ENCODE data around the gene TNFAIP1.

TNFAIP1 gene

DNA sequence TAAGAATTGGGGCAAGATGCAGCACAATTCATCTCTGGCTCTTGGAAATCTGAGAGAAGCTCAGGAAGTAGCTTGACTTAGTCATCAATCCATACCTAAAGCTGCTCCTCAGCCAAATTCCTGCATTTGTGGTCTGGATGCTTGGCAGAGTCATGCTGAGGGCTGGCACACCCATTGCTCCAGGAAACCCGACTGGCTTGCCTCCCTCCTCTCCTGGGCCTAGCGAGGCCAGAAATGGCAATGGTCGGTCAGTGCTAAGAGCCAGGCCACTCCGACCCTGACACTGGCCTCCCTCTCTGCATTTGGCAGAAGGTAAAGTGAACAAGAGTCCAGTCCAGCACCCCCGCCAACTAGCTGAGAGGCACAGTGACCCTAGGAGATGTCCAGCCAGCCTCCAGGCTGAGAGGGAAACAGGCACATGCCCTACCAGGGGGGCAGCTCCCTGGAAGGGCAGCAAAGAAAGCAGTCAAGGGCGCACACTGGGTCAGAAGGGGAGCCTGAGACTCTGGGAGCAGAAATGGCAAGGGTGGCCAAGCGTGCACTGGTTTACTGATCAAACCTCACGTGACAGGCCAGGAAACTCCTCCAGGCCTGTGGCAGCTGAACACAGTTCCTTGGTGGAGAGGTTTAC lies 11.8 kb downstream of the TNFAIP1 start:
- Histone ChIP-seq H3K9me3 (ENCODE audit: low read length) (no peaks in the 10 kb centered on the region), H3K27me3 (ENCODE audit: control insufficient read depth in 1 of 2, insufficient read depth in 2 of 2, low read length in 2 of 2) (no peaks in the 10 kb centered on the region), H3K4me3 (ENCODE audit: low read depth in 1 of 2, low read length in 2 of 2) (no peak overlapping the region), H3K9ac (ENCODE audit: low read length) (no peak overlapping the region), H3K4me1 (ENCODE audit: insufficient read depth, low read length) (no peaks in the 10 kb centered on the region), H3K36me3 (ENCODE audit: insufficient read depth, low read length) (peaks cover 90% of the 10 kb centered on the region), H3K27ac (ENCODE audit: low read depth, low read length) (no peak overlapping the region)

DNA sequence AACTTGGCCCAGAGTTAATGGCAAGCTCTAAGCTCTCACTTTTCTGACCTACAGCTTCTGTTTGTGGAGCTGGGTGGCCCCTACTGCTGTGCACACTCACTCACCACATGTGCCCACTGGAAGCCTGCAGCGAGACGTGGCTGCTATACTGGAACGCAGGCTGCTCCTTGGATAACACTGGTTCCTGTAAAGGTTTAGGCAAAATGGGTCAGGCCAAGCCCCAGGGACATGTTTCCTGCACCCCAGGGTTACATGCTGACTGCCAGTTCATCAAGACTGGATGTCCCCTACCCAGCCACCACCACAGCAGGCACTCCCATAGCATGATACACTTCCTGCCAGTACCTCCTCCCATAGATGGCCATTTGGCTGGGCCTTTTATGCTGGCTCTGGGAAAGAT lies 13.4 kb downstream of the TNFAIP1 start:
- Histone ChIP-seq H3K27ac (ENCODE audit: low read depth, low read length) (no peak overlapping the region), H3K4me3 (ENCODE audit: low read depth in 1 of 2, low read length in 2 of 2) (no peak overlapping the region), H3K9me3 (ENCODE audit: low read length) (no peaks in the 10 kb centered on the region), H3K9ac (ENCODE audit: low read length) (no peak overlapping the region), H3K36me3 (ENCODE audit: insufficient read depth, low read length) (peaks cover 90% of the 10 kb centered on the region), H3K27me3 (ENCODE audit: control insufficient read depth in 1 of 2, insufficient read depth in 2 of 2, low read length in 2 of 2) (no peaks in the 10 kb centered on the region), H3K4me1 (ENCODE audit: insufficient read depth, low read length) (no peaks in the 10 kb centered on the region)

DNA sequence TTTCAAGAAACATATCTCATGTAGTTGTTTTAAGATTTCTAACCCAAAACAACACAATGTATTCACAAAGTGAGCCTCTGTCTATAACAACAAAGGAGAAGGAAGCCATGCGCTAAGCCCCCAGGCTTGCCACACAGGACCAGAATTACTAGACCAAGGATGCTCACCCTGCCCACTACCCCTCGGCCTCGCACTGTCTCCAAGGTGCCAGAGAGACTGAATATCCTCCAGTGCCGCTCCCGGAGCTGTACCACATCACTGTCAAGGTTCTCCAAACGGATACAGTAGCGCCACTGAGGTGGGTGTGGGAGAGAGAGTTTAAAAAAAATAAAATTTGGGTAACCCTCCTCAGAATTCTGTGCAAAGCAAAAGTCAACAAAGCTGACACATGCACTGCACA lies 14.7 kb downstream of the TNFAIP1 start:
- H3K27me3 ChIP-seq (ENCODE audit: control insufficient read depth in 1 of 2, insufficient read depth in 2 of 2, low read length in 2 of 2): no peaks in the 10 kb centered on the region
- H3K36me3 ChIP-seq (ENCODE audit: insufficient read depth, low read length): peaks cover 91% of the 10 kb centered on the region
- no peak overlapping the region for H3K27ac ChIP-seq (ENCODE audit: low read depth, low read length)
- H3K9me3 ChIP-seq (ENCODE audit: low read length): no peaks in the 10 kb centered on the region
- H3K9ac ChIP-seq (ENCODE audit: low read length): no peak overlapping the region
- H3K4me3 ChIP-seq (ENCODE audit: low read depth in 1 of 2, low read length in 2 of 2): no peak overlapping the region
- no peaks in the 10 kb centered on the region for H3K4me1 ChIP-seq (ENCODE audit: insufficient read depth, low read length)

DNA sequence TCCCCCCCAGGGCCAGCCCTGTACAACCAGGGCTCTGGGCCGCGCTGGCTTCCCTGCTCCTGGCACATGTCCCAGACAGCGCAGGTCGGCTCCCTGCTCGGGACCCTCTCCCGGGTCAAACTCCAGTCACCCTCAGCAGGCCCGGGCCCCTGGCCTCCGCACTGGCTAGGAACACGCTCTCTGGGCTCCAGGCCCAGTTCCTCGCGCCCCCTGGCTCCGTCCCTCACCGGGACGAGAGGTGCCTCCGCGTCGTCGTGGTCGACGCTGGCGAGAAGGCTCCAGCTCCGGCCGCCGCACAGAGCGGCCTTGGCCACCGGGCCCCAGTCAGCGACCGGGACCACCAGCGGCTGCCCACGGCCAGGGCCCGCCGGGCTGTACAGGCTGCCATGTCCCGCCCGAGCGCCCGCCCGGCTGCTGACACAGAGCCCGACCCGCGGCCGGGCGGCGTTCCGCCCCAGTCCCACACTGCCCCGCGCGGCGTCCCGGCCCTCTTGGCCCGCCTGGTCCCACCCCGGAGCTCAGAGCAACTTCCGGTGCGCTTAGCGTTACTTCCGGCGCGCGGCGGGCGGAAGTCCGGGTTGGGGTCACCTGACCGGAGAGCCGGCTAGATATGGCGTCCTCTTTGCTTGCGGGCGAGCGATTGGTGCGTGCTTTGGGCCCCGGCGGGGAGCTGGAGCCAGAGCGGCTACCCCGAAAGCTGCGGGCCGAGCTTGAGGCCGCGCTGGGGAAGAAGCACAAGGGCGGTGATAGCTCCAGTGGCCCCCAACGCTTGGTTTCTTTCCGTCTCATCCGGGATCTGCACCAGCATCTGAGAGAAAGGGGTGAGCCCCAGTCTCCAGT lies 21.7 kb downstream of the TNFAIP1 start, which contains the start of gene POLDIP2:
TSS of gene POLDIP2 (minus strand) at position 467 of the 840 bp plus-strand sequence. CDS start at position 388, 79 bp downstream.
- peaks cover 52% of the 10 kb centered on the region for H3K36me3 ChIP-seq (ENCODE audit: insufficient read depth, low read length)
- H3K9me3 ChIP-seq (ENCODE audit: low read length): no peaks in the 10 kb centered on the region
- H3K4me1 ChIP-seq (ENCODE audit: insufficient read depth, low read length): peaks cover 25% of the 10 kb centered on the region
- peak within 1 kb of the TSS; percentile 79 for H3K9ac ChIP-seq (ENCODE audit: low read length)
- H3K27me3 ChIP-seq (ENCODE audit: control insufficient read depth in 1 of 2, insufficient read depth in 2 of 2, low read length in 2 of 2): no peaks in the 10 kb centered on the region
- H3K27ac ChIP-seq (ENCODE audit: low read depth, low read length): peak within 1 kb of the TSS; percentile 94
- H3K4me3 ChIP-seq (ENCODE audit: low read depth in 1 of 2, low read length in 2 of 2): peak within 1 kb of the TSS; percentile 82 to 94

DNA sequence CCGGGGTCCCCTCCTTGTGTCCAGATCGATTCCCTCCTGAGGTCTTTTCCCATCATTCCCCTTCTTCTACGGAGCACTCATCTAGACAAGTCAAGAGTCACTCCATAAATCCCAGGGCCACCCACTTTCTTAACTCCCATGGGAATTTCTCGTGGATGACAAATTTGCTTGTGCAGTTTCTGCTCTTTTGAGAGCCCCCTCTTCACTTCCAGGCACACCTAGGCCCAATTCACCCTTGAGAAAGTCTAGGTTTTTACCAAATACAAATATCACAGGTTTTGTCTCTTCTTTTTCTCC lies 22.3 kb downstream of the TNFAIP1 start:
- Histone ChIP-seq H3K27me3 (ENCODE audit: control insufficient read depth in 1 of 2, insufficient read depth in 2 of 2, low read length in 2 of 2) (no peaks in the 10 kb centered on the region), H3K27ac (ENCODE audit: low read depth, low read length) (peak overlapping the region; percentile 94), H3K9ac (ENCODE audit: low read length) (peak overlapping the region; percentile 36), H3K4me3 (ENCODE audit: low read depth in 1 of 2, low read length in 2 of 2) (peak overlapping the region; percentile 82 to 94), H3K4me1 (ENCODE audit: insufficient read depth, low read length) (peaks cover 25% of the 10 kb centered on the region), H3K36me3 (ENCODE audit: insufficient read depth, low read length) (peaks cover 53% of the 10 kb centered on the region), H3K9me3 (ENCODE audit: low read length) (no peaks in the 10 kb centered on the region)

DNA sequence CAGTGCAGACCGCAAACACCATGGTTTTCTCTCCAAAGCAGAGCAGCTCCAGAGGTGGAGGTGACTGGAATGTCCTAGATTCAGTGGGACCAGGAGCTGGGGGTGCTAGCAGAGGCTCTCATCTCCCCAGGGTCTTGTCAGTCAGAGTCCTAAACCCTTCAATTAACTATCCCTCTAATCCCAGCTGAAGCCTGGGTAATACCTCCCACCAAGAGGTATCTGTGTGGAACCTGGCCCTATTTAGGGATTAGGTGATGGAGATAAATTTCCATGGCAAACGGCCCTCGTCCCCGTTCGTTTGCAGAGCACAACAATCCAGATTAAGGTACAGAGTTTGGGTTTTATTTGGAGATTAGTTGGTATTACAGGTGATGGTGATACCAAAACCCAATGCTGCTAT lies 27.6 kb downstream of the TNFAIP1 start:
- H3K27ac ChIP-seq (ENCODE audit: low read depth, low read length): no peak overlapping the region
- H3K36me3 ChIP-seq (ENCODE audit: insufficient read depth, low read length): peaks cover 38% of the 10 kb centered on the region
- no peak overlapping the region for H3K9ac ChIP-seq (ENCODE audit: low read length)
- H3K27me3 ChIP-seq (ENCODE audit: control insufficient read depth in 1 of 2, insufficient read depth in 2 of 2, low read length in 2 of 2): no peaks in the 10 kb centered on the region
- peaks cover 8% of the 10 kb centered on the region for H3K4me1 ChIP-seq (ENCODE audit: insufficient read depth, low read length)
- H3K9me3 ChIP-seq (ENCODE audit: low read length): no peaks in the 10 kb centered on the region
- no peak overlapping the region for H3K4me3 ChIP-seq (ENCODE audit: low read depth in 1 of 2, low read length in 2 of 2)

DNA sequence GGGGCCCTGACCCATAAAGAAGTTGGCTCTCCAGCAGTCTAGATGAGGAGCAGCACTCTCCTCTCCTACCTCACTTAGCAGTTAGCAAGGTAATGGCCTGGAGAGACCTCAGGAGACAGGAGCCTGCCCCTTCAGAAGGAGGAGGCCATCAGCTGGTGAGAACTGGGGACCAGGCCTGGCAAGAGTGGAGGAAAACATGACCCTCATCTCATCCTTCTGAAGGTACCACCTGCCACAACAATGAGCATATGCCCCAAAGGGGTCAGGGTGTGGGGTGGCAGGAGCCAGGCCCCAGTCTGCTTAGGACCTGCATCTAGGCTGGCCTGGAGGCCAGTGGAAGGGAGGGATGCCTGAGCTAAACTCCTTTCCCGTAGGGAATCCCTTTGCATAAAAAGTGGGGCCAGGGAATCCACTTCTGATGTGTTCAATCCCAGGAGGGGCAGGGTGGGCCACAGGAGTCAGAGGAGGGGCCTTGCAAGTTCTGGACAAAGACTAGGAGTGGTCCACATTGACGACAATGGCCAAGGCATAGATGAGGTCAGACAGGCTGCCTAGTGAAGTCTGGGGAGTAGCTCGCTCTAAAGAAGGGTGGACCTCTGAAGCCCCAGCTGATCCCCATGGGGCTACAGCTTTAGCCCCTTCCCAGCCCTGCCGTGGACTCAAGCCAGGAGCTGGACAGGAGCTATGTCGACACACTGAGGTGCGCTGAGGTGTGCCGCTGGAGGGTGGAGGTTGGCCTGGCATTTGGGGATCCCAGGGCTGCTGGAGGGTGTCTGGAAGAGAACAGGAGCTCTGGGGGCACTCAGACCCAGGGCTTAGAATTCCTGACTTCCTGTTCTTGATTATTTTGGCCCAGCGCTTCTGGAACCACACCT lies 28.5 kb downstream of the TNFAIP1 start:
- Histone ChIP-seq H3K4me1 (ENCODE audit: insufficient read depth, low read length) (no peaks in the 10 kb centered on the region), H3K27me3 (ENCODE audit: control insufficient read depth in 1 of 2, insufficient read depth in 2 of 2, low read length in 2 of 2) (no peaks in the 10 kb centered on the region), H3K27ac (ENCODE audit: low read depth, low read length) (no peak overlapping the region), H3K36me3 (ENCODE audit: insufficient read depth, low read length) (peaks cover 36% of the 10 kb centered on the region), H3K9ac (ENCODE audit: low read length) (no peak overlapping the region), H3K9me3 (ENCODE audit: low read length) (no peaks in the 10 kb centered on the region), H3K4me3 (ENCODE audit: low read depth in 1 of 2, low read length in 2 of 2) (no peak overlapping the region)

DNA sequence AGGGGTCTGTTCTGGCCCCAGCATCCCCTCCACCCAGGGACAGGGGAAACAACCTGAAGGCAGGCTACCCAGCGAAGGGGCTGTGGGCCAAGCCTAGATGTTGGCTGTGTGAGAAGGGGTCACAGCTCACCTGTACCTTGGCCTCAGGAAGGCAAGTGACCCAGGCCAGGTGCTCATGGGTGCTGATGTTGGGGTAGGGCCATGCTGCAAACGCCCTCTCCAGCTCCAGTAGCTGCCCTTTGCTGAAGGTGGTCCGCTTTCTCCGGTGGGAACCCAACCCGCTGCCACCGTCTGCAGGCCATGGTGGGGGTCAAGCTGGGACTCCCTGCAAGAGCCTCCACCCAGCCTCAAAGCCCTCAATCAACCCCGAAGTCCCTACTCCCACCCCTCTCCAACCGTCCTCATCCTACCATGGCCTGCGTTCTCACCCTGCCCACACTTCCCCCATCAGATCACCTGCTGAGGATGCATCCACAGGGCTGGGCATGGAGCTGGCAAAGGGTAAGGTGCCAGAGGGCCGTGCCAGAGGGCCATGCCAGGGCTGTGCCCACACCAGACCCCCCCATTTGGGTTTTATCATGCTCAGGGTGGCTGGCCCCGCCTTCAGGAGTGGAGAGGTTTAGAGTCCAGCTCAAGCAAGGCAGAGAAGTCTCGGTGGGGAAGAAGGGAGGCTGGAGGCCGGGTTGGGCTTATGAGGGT lies 29.3 kb downstream of the TNFAIP1 start, which contains the start of gene SEBOX:
TSS of gene SEBOX (minus strand) at position 535 of the 699 bp plus-strand sequence. CDS start at position 487, 48 bp downstream.
- Histone ChIP-seq H3K9me3 (ENCODE audit: low read length) (no peaks in the 10 kb centered on the region), H3K9ac (ENCODE audit: low read length) (no peak within 1 kb of the TSS), H3K27me3 (ENCODE audit: control insufficient read depth in 1 of 2, insufficient read depth in 2 of 2, low read length in 2 of 2) (no peaks in the 10 kb centered on the region), H3K27ac (ENCODE audit: low read depth, low read length) (no peak within 1 kb of the TSS), H3K4me1 (ENCODE audit: insufficient read depth, low read length) (no peaks in the 10 kb centered on the region), H3K36me3 (ENCODE audit: insufficient read depth, low read length) (peaks cover 31% of the 10 kb centered on the region), H3K4me3 (ENCODE audit: low read depth in 1 of 2, low read length in 2 of 2) (no peak within 1 kb of the TSS)

DNA sequence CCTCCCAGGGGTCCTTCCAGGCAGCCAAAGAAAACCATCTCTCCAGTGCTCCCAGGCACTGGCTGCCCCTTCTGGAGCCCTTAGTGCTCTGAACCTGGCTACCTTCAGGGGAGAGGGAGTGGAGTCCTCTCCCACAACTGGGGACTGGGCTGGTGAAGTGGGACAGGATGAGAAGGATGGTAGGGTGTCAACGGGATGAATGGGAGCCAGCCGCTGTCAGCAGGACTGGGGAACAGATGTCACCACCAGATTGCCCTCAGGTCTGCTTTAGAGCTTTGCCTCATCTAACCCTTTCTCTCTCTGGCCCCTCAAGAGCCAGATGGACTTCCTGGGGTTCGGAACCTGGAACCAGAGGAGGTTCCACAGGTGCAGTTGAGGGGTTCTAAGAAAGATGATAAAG lies 29.9 kb downstream of the TNFAIP1 start:
- Histone ChIP-seq H3K9ac (ENCODE audit: low read length) (no peak overlapping the region), H3K36me3 (ENCODE audit: insufficient read depth, low read length) (peaks cover 24% of the 10 kb centered on the region), H3K4me1 (ENCODE audit: insufficient read depth, low read length) (no peaks in the 10 kb centered on the region), H3K27ac (ENCODE audit: low read depth, low read length) (no peak overlapping the region), H3K9me3 (ENCODE audit: low read length) (no peaks in the 10 kb centered on the region), H3K4me3 (ENCODE audit: low read depth in 1 of 2, low read length in 2 of 2) (no peak overlapping the region), H3K27me3 (ENCODE audit: control insufficient read depth in 1 of 2, insufficient read depth in 2 of 2, low read length in 2 of 2) (no peaks in the 10 kb centered on the region)

DNA sequence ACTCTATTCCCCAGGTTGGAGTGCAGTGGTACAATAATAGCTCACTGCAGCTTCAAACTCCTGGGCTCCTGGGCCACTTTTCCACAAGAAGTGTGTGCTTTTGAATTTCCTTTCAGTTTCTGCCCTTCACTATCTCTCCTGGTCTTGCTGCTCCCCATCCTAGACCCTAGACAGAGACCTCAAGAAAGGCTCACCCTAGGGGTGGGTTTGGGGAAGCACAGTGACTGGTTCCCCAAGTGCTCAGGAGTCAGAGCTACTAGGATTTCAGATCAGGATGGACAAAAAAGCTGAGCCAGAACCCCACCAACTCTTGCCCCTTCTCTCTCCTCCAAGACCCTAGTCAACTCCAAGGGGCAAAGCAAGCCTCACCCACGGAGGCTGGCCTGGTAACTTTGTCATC lies 31.0 kb downstream of the TNFAIP1 start:
- peaks cover 13% of the 10 kb centered on the region for H3K36me3 ChIP-seq (ENCODE audit: insufficient read depth, low read length)
- no peaks in the 10 kb centered on the region for H3K9me3 ChIP-seq (ENCODE audit: low read length)
- H3K27me3 ChIP-seq (ENCODE audit: control insufficient read depth in 1 of 2, insufficient read depth in 2 of 2, low read length in 2 of 2): no peaks in the 10 kb centered on the region
- H3K4me3 ChIP-seq (ENCODE audit: low read depth in 1 of 2, low read length in 2 of 2): no peak overlapping the region
- H3K9ac ChIP-seq (ENCODE audit: low read length): no peak overlapping the region
- peaks cover 4% of the 10 kb centered on the region for H3K4me1 ChIP-seq (ENCODE audit: insufficient read depth, low read length)
- no peak overlapping the region for H3K27ac ChIP-seq (ENCODE audit: low read depth, low read length)

Measured in muscle layer of colon (tissue), 2 donors.